HFFc6 (cell line): ENCODE results near the gene WDR17. TPM values are rescaled to one million over a fixed set of nuclear protein-coding genes. Genes with fewer than 3 reads are reported as not detected.

Source experiments
- DNase-seq: peaks from one replicate; pipeline ENCODE4 v3.0.0-alpha.2; 2018
- H3K27ac Mint-ChIP-seq: 2 replicates; pipeline ENCODE4 v1.8.0; 2020; ENCODE audit warnings: mild to moderate bottlenecking, mixed read lengths
- H3K27me3 Mint-ChIP-seq: 2 replicates; pipeline ENCODE4 v1.8.0; 2021; ENCODE audit warnings: mild to moderate bottlenecking, moderate library complexity, mixed read lengths; ENCODE audit not compliant: insufficient read depth
- H3K36me3 Mint-ChIP-seq: 2 replicates; pipeline ENCODE4 v1.8.0; 2021; ENCODE audit warnings: low read depth, mixed read lengths
- H3K4me1 Mint-ChIP-seq: 2 replicates; pipeline ENCODE4 v1.8.0; 2020; ENCODE audit warnings: low read depth, mixed read lengths
- H3K4me3 Mint-ChIP-seq: 2 replicates; pipeline ENCODE4 v1.8.0; 2020; ENCODE audit warnings: mild to moderate bottlenecking, moderate library complexity, mixed read lengths
- H3K9me3 Mint-ChIP-seq: 2 replicates; pipeline ENCODE4 v1.8.0; 2020; ENCODE audit warnings: mild to moderate bottlenecking, mixed read lengths
- total RNA-seq, 6 experiments: library from RNA; stranded (reverse); fragmentation: NEBNext Ultra II Directional; extraction: Animal tissue kit (Norgen Biotek cat#: 25700); gene quantifications; 2 replicates in 1 of 6; 3 replicates in 5 of 6; pipeline ENCODE4 v1.2.3, GENCODE V29; 2021
- TF ChIP-seq, protein P1 (sequence below): fragments of 200-600 bp; sonication (generic); IDR thresholded peaks from 2 replicates; pipeline ENCODE4 v1.5.0; 2021; ENCODE audit warnings: antibody characterized with exemption, mild to moderate bottlenecking

Gene WDR17
- total RNA-seq, 6 experiments from 2014 or later = not detected

DNA sequence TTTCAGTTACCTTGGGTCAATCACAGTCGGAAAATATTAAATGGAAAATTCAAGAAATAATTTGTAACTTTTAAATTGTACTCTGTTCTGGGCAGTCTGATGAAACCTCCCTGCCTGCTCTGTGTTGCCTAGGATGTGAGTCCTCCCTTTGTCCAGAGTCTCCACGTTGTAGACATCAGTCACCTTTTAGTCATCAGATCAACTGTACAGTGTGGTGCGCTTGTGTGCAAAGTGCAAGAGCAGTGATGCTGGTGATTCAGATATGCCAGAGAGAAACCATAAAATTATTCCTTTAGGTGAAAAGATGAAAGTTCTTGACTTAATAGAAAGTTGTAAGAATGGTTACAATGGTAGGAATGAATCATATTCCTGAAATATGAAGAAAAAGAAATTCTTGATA lies 128.3 kb downstream of the WDR17 start:
- Mint-ChIP-seq H3K4me1 (peaks cover 65% of the 10 kb centered on the region), H3K27ac (peak overlapping the region; percentile 93), H3K36me3 (no peaks in the 10 kb centered on the region), H3K4me3 (peak overlapping the region; percentile 72), H3K9me3 (no peaks in the 10 kb centered on the region), H3K27me3 (peaks cover 2% of the 10 kb centered on the region; the same call in 1 of the 2 replicates)
- DNase-seq = peak; percentile 89
- TF ChIP-seq, protein P1, sequence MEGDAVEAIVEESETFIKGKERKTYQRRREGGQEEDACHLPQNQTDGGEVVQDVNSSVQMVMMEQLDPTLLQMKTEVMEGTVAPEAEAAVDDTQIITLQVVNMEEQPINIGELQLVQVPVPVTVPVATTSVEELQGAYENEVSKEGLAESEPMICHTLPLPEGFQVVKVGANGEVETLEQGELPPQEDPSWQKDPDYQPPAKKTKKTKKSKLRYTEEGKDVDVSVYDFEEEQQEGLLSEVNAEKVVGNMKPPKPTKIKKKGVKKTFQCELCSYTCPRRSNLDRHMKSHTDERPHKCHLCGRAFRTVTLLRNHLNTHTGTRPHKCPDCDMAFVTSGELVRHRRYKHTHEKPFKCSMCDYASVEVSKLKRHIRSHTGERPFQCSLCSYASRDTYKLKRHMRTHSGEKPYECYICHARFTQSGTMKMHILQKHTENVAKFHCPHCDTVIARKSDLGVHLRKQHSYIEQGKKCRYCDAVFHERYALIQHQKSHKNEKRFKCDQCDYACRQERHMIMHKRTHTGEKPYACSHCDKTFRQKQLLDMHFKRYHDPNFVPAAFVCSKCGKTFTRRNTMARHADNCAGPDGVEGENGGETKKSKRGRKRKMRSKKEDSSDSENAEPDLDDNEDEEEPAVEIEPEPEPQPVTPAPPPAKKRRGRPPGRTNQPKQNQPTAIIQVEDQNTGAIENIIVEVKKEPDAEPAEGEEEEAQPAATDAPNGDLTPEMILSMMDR = no peak

DNA sequence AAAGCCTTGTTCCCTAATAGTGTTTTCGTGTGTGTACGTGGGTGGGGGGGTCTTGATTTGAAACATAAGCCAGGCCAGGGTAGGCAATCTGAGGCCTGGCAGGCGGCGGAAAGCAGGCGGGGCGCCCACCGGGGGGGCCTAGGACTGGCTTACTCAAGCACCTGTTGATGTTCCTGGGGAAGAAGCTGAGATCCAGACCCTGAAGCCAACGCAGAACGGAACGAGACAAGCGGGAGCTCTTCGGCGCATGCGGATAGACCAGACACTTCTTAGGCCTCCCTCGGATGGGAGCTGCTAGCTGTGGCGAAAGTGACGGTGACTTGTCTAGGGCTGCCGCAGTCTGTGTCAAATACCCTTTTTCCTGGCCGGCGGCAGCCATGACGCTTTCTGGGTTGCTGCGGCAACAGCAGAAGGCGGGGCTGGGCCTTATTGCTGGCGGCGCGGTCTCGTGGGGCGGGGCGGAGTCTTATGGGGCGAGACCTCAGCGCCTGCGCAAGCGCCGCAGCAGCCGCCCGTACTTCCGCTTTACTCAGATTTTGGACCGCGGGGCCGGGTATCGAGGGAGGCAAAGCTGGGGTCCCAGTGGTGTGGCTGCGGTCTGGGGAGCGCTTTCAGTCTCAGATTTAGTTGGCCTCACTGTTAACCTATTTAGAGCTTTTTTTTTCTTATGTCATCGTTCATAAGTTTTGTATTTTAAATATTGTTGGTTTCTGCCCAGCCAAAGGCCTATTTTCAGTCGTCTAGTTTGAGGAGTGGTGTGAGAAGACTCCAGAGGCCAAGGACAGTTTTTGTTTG lies 129.7 kb downstream of the WDR17 start, which contains the start of gene SPATA4:
Gene SPATA4, minus strand, starts transcription at position 402 of the 795 bp plus-strand sequence. Its CDS starts 23 bp downstream, at position 379.
- Mint-ChIP-seq H3K4me3 (peak within 1 kb of the TSS; percentile 92), H3K27ac (peak within 1 kb of the TSS; percentile 98), H3K36me3 (no peaks in the 10 kb centered on the region), H3K4me1 (peaks cover 50% of the 10 kb centered on the region), H3K27me3 (peaks cover 5% of the 10 kb centered on the region), H3K9me3 (no peaks in the 10 kb centered on the region)
- TF ChIP-seq, protein P1 = no peak
- peak; percentile 86 for DNase-seq

DNA sequence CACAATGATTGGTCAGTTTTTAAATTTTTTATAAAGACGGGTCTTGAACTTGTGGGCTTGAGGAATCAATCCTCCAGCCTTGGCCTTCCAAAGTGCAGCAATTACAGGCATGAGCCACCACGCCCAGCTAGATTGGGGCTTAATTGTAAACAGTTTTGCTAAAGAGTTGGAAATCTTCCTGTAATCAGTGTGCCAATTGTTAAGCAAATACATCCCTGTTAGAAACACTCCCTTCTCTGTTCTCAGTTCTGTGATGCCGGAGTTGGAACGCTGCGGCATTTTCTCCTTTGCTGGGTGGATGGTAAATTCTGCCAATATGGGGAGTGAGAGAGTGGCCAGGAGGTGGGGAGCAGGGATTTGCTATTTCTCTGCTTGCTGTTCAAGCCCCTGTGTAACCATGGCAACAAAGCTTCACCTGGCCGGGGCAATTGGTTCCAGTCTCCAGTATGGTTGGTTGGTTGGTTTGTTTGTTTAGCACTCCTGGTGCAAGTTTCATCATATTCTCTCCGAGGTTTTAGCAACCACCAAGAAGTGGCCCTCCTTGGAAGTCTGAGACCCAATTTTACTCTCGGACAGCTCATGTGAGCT lies 132.8 kb downstream of the WDR17 start:
- DNase-seq = no peak
- Mint-ChIP-seq H3K27ac (no peak overlapping the region), H3K27me3 (peaks cover 5% of the 10 kb centered on the region), H3K9me3 (no peaks in the 10 kb centered on the region), H3K36me3 (no peaks in the 10 kb centered on the region), H3K4me3 (no peak overlapping the region), H3K4me1 (peaks cover 24% of the 10 kb centered on the region)
- TF ChIP-seq, protein P1 = no peak

DNA sequence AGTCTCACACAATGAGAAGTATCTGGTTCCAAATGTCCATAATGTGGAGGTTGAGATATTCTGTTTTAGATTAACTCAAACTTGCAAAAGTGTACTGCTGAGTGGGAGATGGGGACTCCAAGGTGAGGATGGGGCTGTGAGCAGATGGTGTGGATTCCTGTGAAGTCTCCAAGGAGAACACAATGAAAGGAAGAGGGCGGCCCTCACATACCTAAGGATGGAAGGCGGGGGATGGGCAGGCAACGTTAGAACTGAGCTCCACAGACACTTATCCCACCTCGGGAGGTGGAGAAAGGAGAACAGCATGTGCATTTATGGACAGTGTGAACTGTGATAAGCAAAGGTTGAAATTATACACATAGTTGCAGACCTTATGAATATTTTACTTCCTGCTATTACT lies 139.7 kb downstream of the WDR17 start:
- no peak overlapping the region for H3K4me3 Mint-ChIP-seq
- no peaks in the 10 kb centered on the region for H3K4me1 Mint-ChIP-seq
- peaks cover 10% of the 10 kb centered on the region for H3K27me3 Mint-ChIP-seq
- TF ChIP-seq, protein P1 = no peak
- no peaks in the 10 kb centered on the region for H3K9me3 Mint-ChIP-seq
- no peaks in the 10 kb centered on the region for H3K36me3 Mint-ChIP-seq
- DNase-seq = no peak
- H3K27ac Mint-ChIP-seq = no peak overlapping the region

DNA sequence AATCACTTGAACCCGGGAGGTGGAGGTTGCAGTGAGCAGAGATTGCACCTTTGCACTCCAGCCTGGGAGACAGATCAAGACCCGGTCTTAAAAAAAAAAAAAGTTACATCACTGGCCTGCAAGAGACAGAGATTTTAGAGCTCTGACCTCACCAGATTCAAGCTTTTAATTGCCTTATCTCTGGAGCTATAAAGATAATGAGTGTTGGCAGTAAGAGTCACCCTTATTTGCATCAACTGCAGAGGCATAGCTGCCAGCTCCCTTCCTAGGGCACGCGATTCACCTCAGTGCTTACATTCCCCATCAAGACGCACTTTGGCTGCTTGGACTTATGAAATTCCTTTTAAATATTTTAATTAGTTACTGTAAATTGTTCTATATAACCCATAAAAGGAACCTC lies 142.2 kb downstream of the WDR17 start:
- Mint-ChIP-seq H3K27me3 (peaks cover 11% of the 10 kb centered on the region), H3K36me3 (peaks cover 5% of the 10 kb centered on the region), H3K27ac (no peak overlapping the region), H3K9me3 (peaks cover 6% of the 10 kb centered on the region; the same call in 1 of the 2 replicates), H3K4me1 (no peaks in the 10 kb centered on the region), H3K4me3 (no peak overlapping the region)
- TF ChIP-seq, protein P1 = no peak
- peak; percentile 11 for DNase-seq
